Left ventricle myocardium inferior (tissue), 1 donor: ENCODE data around the gene ADK. TPM values are rescaled to one million over a fixed set of nuclear protein-coding genes. Genes with fewer than 3 reads are reported as not detected.

Experiments used
- DNase-seq: peaks from one replicate; pipeline ENCODE4 v3.0.0-alpha.2; 2020
- H3K27ac ChIP-seq: fragments of 200-600 bp; replicated peaks from 2 replicates; pipeline ENCODE4 v1.8.0; 2021
- H3K27me3 ChIP-seq: fragments of 200-600 bp; 2 replicates; pipeline ENCODE4 v1.8.0; 2021; ENCODE audit warnings: low read depth
- H3K36me3 ChIP-seq: fragments of 200-600 bp; 2 replicates; pipeline ENCODE4 v1.8.0; 2021
- H3K4me1 ChIP-seq: fragments of 200-600 bp; 2 replicates; pipeline ENCODE4 v1.8.0; 2021
- H3K4me3 ChIP-seq: fragments of 200-600 bp; 2 replicates; pipeline ENCODE4 v1.8.0; 2021; ENCODE audit warnings: mild to moderate bottlenecking, moderate library complexity
- H3K9me3 ChIP-seq: fragments of 200-600 bp; replicated peaks from 2 replicates; pipeline ENCODE4 v1.8.0; 2021
- CTCF ChIP-seq: fragments of 200-600 bp; IDR thresholded peaks from 2 replicates; pipeline ENCODE4 v1.8.0; 2021; ENCODE audit warnings: antibody characterized with exemption, mild to moderate bottlenecking, borderline replicate concordance
- intact Hi-C: fragments of 100-400 bp; cut with micrococcal nuclease; formaldehyde crosslinking; loops from one replicate; pipeline ENCODE4 v1.11.0; 2022
- total RNA-seq: library from RNA; stranded (reverse); fragmentation: NEBNext Ultra II Directional; extraction: Animal tissue kit (Norgen Biotek cat#: 25700); gene quantifications from one replicate; pipeline ENCODE4 v1.2.1, GENCODE V29; 2021
- donor health status: DM: no; HTN: yes; CAD: no; lungs with severe emphysema.

The ADK gene
- total RNA-seq, 1 donor from 2014 or later, result 41.3 TPM

DNA sequence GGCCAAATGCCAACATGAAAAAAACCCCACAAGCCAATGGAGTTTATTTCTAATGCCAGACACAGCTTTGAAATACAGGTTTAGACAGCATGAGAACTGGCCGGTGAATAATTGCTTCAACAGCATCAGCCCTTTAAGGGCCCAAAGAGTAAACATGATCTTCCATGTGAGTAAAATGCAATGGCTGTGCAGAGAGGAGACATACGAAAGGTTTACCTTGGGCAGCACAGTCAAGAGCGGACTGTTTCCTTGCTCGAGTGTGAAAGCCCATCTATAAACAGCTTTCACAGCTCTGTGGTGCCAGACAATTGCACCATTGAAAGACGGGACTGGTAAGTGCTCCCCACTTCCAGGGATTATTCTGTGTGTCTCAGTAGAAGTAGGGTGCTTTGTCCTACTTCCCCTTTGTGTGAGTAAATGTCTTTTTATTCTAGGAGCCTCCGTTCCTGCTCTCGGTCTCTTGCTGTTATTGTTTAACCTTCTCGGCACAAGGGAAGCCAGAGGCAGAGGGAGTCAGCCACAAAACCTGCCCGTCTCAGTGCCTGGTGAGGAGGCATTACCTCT is 597.5 kb downstream of the ADK start:
- intact Hi-C loops, result no loop called here
- TF ChIP-seq CTCF, result no peak
- Histone ChIP-seq H3K9me3 (no peaks in the 10 kb centered on the region), H3K27ac (no peak overlapping the region), H3K4me1 (no peaks in the 10 kb centered on the region), H3K4me3 (no peak overlapping the region), H3K27me3 (no peaks in the 10 kb centered on the region), H3K36me3 (no peaks in the 10 kb centered on the region)
- DNase-seq, result no peak

GRCh38 chr10:74750848-74751274 is 599.8 kb downstream of the ADK start:
- no peak for DNase-seq
- Histone ChIP-seq H3K9me3 (no peaks in the 10 kb centered on the region), H3K27me3 (no peaks in the 10 kb centered on the region), H3K4me1 (no peaks in the 10 kb centered on the region), H3K4me3 (no peak overlapping the region), H3K27ac (no peak overlapping the region), H3K36me3 (no peaks in the 10 kb centered on the region)
- TF ChIP-seq CTCF, result no peak
- intact Hi-C loops, result no loop called here

GRCh38 chr10:74752371-74753040 is 601.5 kb downstream of the ADK start:
- Histone ChIP-seq H3K36me3 (no peaks in the 10 kb centered on the region), H3K27me3 (no peaks in the 10 kb centered on the region), H3K4me3 (no peak overlapping the region), H3K4me1 (no peaks in the 10 kb centered on the region), H3K9me3 (no peaks in the 10 kb centered on the region), H3K27ac (no peak overlapping the region)
- no peak for TF ChIP-seq CTCF
- DNase-seq, result no peak
- intact Hi-C loops, result no loop called here

DNA sequence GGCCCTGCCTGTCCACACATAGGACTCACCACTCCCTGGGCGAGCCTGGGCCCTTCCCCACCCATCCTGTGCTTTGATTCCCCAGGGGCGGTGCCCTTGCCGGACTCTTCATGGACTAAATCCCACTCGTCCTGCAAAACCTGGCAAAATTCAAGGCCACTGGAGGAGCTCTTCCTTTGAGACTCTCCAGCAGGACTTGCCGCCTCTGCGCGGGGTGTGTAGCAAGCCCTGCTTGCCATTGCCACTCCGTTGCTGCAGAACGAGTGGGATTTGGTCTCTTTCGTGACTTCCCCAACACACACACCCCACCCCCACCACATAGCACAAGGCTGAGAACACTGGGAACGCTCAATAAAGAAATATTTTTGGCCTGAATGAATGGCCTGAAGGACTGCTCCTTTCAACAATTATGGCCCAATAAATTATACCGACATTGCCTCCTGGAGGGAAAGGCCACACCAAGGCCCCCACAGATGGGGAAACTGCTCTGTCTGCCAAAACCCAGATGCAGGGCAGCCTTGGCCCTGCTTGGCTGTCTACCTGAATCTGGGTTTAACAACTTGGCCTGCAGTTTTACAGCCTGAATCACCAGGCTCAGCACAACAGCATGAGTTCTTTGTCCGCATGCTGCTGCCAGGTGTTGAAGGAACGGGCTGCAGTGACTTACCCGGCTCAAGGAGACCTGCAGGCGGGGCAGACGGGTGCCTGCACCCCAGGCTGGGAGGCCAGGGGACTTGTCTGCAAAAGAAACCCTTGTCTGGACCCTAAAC is 602.6 kb downstream of the ADK start:
- no peak overlapping the region for H3K27ac ChIP-seq
- no peaks in the 10 kb centered on the region for H3K9me3 ChIP-seq
- intact Hi-C loops, result no loop called here
- H3K4me3 ChIP-seq, result no peak overlapping the region
- no peak for TF ChIP-seq CTCF
- H3K27me3 ChIP-seq, result no peaks in the 10 kb centered on the region
- no peaks in the 10 kb centered on the region for H3K36me3 ChIP-seq
- no peak for DNase-seq
- no peaks in the 10 kb centered on the region for H3K4me1 ChIP-seq

DNA sequence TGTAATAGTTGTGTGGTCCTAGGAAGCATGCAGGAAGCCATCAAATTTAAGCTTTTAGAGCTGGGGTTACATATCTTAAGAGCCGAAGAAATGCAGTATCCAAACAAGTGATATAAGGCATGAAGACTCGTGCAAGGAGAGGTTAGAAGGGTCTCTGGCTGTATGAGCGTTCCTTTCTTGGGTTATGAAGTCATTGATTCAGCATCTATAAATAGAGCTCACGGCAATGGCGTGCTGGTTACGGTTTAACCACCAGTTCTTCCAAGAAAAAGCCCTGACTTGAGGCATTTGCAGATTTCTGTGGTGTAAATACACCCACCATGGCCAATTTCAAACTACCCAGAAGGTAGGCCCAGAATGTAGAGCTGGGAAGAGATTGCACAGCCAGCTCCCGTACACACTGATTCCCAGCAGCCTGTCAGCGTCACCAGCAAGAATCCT is 603.4 kb downstream of the ADK start:
- no peaks in the 10 kb centered on the region for H3K4me1 ChIP-seq
- H3K27ac ChIP-seq, result no peak overlapping the region
- DNase-seq, result no peak
- H3K9me3 ChIP-seq, result no peaks in the 10 kb centered on the region
- no peak for TF ChIP-seq CTCF
- intact Hi-C loops, result no loop called here
- no peak overlapping the region for H3K4me3 ChIP-seq
- no peaks in the 10 kb centered on the region for H3K27me3 ChIP-seq
- H3K36me3 ChIP-seq, result no peaks in the 10 kb centered on the region
